Endometrium (tissue), 2 donors: ENCODE results near the gene TIMP1.

Experiments
- FAIRE-seq: peaks from 2 replicates; lab custom pipeline; 2012; peaks lifted over from hg19 to GRCh38; lab: Jason Lieb, UNC
- donor health status: control.
- donor health status: control.

The TIMP1 gene

DNA sequence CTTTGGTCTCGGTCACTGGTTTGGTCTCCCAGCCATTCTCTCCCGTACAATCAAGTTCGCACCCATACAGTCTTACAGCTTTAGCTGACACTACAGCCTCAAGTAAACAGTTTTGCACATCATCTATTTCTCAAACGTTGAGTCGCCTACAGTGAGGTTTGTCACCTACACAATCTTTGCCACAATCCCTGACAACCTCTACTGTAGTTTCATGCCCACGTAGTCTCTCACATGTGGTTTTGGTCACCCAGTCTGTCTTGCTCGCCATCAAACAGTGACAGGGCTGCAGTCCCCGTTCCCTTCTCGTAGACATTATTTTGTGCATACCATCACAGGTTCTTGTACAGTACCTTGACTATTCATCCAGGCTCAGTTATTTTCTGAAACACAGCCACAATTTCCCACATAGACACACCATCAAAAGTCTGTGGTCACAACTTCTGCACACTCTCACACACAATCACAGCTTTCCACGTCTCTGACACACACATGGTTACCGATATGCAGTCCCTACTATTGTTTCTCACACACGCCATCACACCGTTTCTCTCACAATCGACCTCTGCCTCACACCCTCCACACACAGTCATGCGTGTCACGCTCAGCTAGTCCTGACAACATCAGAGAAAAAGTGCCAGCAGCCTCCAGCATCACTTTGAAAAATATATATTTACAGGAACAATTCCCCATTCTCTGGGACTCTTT is 52.8 kb downstream of the TIMP1 start:
- FAIRE-seq: no peak
